Measurements from ENCODE around the gene SLC8A3. TPM values are rescaled to one million over a fixed set of nuclear protein-coding genes. Genes with fewer than 3 reads are reported as not detected.

The SLC8A3 gene
- total and polyA plus RNA-seq, 2 donors from 2014 or later = 0.98 TPM; not detected in 1

DNA sequence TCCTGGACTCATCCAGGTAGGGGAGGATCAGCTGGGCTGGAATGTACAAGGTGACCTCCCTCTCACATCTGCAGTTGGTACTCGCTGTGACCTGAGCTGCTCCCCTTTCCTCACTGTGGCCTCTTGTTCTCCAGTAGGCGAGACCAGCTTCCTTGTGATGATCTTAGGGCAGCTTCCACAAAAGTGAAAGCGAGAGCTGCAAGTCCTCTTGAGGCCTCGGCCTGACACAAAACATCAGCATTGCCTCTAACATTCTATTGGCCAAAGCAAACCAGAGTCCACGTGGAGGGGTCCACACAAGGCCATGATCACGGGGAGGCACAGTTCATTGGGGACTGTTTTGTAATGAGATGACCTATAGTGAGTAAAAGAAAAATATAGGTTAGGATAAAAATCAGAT lies 182.1 kb downstream of the SLC8A3 start:
- Histone ChIP-seq H3K4me1 (ENCODE audit: control insufficient read depth in 2 of 3, insufficient read depth in 2 of 3, low read depth in 1 of 3, low read length in 3 of 3) (no peaks in the 10 kb centered on the region), H3K9me3 (ENCODE audit: control insufficient read depth in 2 of 3, insufficient read depth in 1 of 3, low read length in 3 of 3) (no peaks in the 10 kb centered on the region), H3K27me3 (ENCODE audit: control insufficient read depth, insufficient read depth, low read length) (no peaks in the 10 kb centered on the region), H3K4me3 (ENCODE audit: low read length in 3 of 3) (no peak overlapping the region), H3K9ac (ENCODE audit: low read length in 3 of 3) (no peak overlapping the region), H3K27ac (ENCODE audit: low read depth in 2 of 2, low read length in 2 of 2) (no peak overlapping the region), H3K36me3 (ENCODE audit: control insufficient read depth in 2 of 3, insufficient read depth in 3 of 3, low read length in 3 of 3) (no peaks in the 10 kb centered on the region)
- no peak for TF ChIP-seq CTCF (IDR thresholded peaks at IDR 0.05; ENCODE audit: borderline replicate concordance, extremely low read depth, insufficient read depth)
- intact Hi-C loops (cut with DNase I) = no loop called here
- FAIRE-seq (no peak), DNase-seq (no peak)

GRCh38 chr14:70005281-70005805 lies 183.4 kb downstream of the SLC8A3 start:
- no peak for TF ChIP-seq CTCF (IDR thresholded peaks at IDR 0.05; ENCODE audit: borderline replicate concordance, extremely low read depth, insufficient read depth)
- no peak for FAIRE-seq
- H3K4me3 ChIP-seq (ENCODE audit: low read length in 3 of 3) = no peak overlapping the region
- H3K9ac ChIP-seq (ENCODE audit: low read length in 3 of 3) = no peak overlapping the region
- intact Hi-C loops (cut with DNase I) = no loop called here
- H3K36me3 ChIP-seq (ENCODE audit: control insufficient read depth in 2 of 3, insufficient read depth in 3 of 3, low read length in 3 of 3) = no peaks in the 10 kb centered on the region
- no peaks in the 10 kb centered on the region for H3K27me3 ChIP-seq (ENCODE audit: control insufficient read depth, insufficient read depth, low read length)
- H3K27ac ChIP-seq (ENCODE audit: low read depth in 2 of 2, low read length in 2 of 2) = no peak overlapping the region
- H3K4me1 ChIP-seq (ENCODE audit: control insufficient read depth in 2 of 3, insufficient read depth in 2 of 3, low read depth in 1 of 3, low read length in 3 of 3) = no peaks in the 10 kb centered on the region
- H3K9me3 ChIP-seq (ENCODE audit: control insufficient read depth in 2 of 3, insufficient read depth in 1 of 3, low read length in 3 of 3) = no peaks in the 10 kb centered on the region
- DNase-seq = no peak

- no peaks in the 10 kb centered on the region for H3K36me3 ChIP-seq (ENCODE audit: control insufficient read depth in 2 of 3, insufficient read depth in 3 of 3, low read length in 3 of 3)
- no peaks in the 10 kb centered on the region for H3K9me3 ChIP-seq (ENCODE audit: control insufficient read depth in 2 of 3, insufficient read depth in 1 of 3, low read length in 3 of 3)
- H3K27me3 ChIP-seq (ENCODE audit: control insufficient read depth, insufficient read depth, low read length) = no peaks in the 10 kb centered on the region
- intact Hi-C loops (cut with DNase I) = no loop called here
- no peak overlapping the region for H3K27ac ChIP-seq (ENCODE audit: low read depth in 2 of 2, low read length in 2 of 2)
- no peak for FAIRE-seq
- H3K4me1 ChIP-seq (ENCODE audit: control insufficient read depth in 2 of 3, insufficient read depth in 2 of 3, low read depth in 1 of 3, low read length in 3 of 3) = no peaks in the 10 kb centered on the region
- no peak for TF ChIP-seq CTCF (IDR thresholded peaks at IDR 0.05; ENCODE audit: borderline replicate concordance, extremely low read depth, insufficient read depth)
- no peak for DNase-seq
- no peak overlapping the region for H3K4me3 ChIP-seq (ENCODE audit: low read length in 3 of 3)
- H3K9ac ChIP-seq (ENCODE audit: low read length in 3 of 3) = no peak overlapping the region
Measured at GRCh38 chr14:70004791-70005190, 184.0 kb downstream of the SLC8A3 start.

Measured in kidney (tissue), 14 donors.